H1 (cell line): ENCODE results near the gene INPP5E. TPM values are rescaled to one million over a fixed set of nuclear protein-coding genes. Genes with fewer than 3 reads are reported as not detected.
A peak's percentile ranks its signal among the peaks of the same experiment; 100 is the strongest.

ENCODE experiments used
- CTCF ChIA-PET: fragments of 300-600 bp; sonication (Branson Sonifier 250); formaldehyde crosslinking; loops from one replicate; lab custom pipeline; 2021; ENCODE audit not compliant: partially characterized antibody; lab: Charles Lee
- POLR2A ChIA-PET: fragments of 300-600 bp; sonication (Branson Sonifier 250); formaldehyde crosslinking; loops from one replicate; lab custom pipeline; 2021; ENCODE audit warnings: inconsistent platforms; ENCODE audit not compliant: partially characterized antibody; lab: Charles Lee
- DNase-seq, 2 experiments: peaks; one replicate each; pipeline versions ENCODE4 v3.0.0 to v3.0.0-alpha.2; 2010 to 2022; ENCODE audit warnings: low spot score in 2 of 2, low read depth in 1 of 2, mixed read lengths in 1 of 2
- FAIRE-seq: peaks from 2 replicates; lab custom pipeline; 2011; peaks lifted over from hg19 to GRCh38; lab: Jason Lieb, UNC
- H2AFZ ChIP-seq: 2 replicates; pipeline ENCODE4 v1.8.1; 2012; ENCODE audit warnings: low read length, inconsistent platforms
- H2AK5ac ChIP-seq: 2 replicates; pipeline ENCODE4 v1.6.1; 2013; ENCODE audit warnings: low read depth, low read length
- H2BK120ac ChIP-seq: replicated peaks from 2 replicates; pipeline ENCODE3; 2013; ENCODE audit warnings: low read depth, low read length, inconsistent platforms
- H2BK12ac ChIP-seq: 2 replicates; pipeline ENCODE4 v1.6.1; 2013; ENCODE audit warnings: low read depth, low read length
- H2BK15ac ChIP-seq: 2 replicates; pipeline ENCODE4 v1.6.1; 2013; ENCODE audit warnings: low read length
- H2BK20ac ChIP-seq: 2 replicates; pipeline ENCODE4 v1.6.1; 2013; ENCODE audit warnings: low read length
- H2BK5ac ChIP-seq: 2 replicates; pipeline ENCODE4 v1.6.1; 2013; ENCODE audit warnings: low read depth, low read length
- H3K14ac ChIP-seq: 2 replicates; pipeline ENCODE4 v1.6.1; 2013; ENCODE audit warnings: inconsistent platforms; ENCODE audit not compliant: insufficient read length
- H3K18ac ChIP-seq: 2 replicates; pipeline ENCODE4 v1.6.1; 2013; ENCODE audit warnings: low read length; ENCODE audit errors: extremely low read depth
- H3K23ac ChIP-seq: 2 replicates; pipeline ENCODE4 v1.6.1; 2013; ENCODE audit warnings: inconsistent platforms; ENCODE audit not compliant: insufficient read length
- H3K23me2 ChIP-seq: 2 replicates; pipeline ENCODE4 v1.6.1; 2013; ENCODE audit warnings: low read depth, low read length
- H3K27ac ChIP-seq: 2 replicates; pipeline ENCODE4 v1.6.1; 2011; ENCODE audit warnings: low read depth, low read length, inconsistent platforms
- H3K27me3 ChIP-seq, 4 experiments: replicated peaks in 1 of 4; 1 replicate in 1 of 4; 2 replicates in 3 of 4; pipeline versions ENCODE4 v1.6.1 to v1.8.1; 2011 to 2013; ENCODE audit warnings: low read length in 3 of 4, mild to moderate bottlenecking in 3 of 4, inconsistent platforms in 2 of 4, mixed read lengths in 2 of 4, moderate library complexity in 1 of 4; ENCODE audit not compliant: control insufficient read depth in 3 of 4, insufficient read depth in 3 of 4; ENCODE audit errors: extremely low read depth in 1 of 4
- H3K36me3 ChIP-seq, 4 experiments: 2 replicates each; pipeline versions ENCODE4 v1.6.1 to v1.8.1; 2011 to 2013; ENCODE audit warnings: mild to moderate bottlenecking in 4 of 4, low read length in 3 of 4, moderate library complexity in 2 of 4, control low read depth in 1 of 4, inconsistent platforms in 1 of 4; ENCODE audit not compliant: insufficient read depth in 4 of 4, control insufficient read depth in 2 of 4
- H3K4ac ChIP-seq: replicated peaks from 2 replicates; pipeline ENCODE3; 2013; ENCODE audit warnings: low read length, low read depth, mixed read lengths, inconsistent platforms; ENCODE audit not compliant: insufficient read length
- H3K4me1 ChIP-seq, 4 experiments: replicated peaks in 1 of 4; 1 replicate in 1 of 4; 2 replicates in 3 of 4; pipeline versions ENCODE4 v1.6.1 to v1.8.1; 2011 to 2013; ENCODE audit warnings: low read length in 3 of 4, inconsistent platforms in 2 of 4, mixed read lengths in 1 of 4; ENCODE audit not compliant: insufficient read depth in 4 of 4, control insufficient read depth in 3 of 4
- H3K4me2 ChIP-seq, 2 experiments: 2 replicates each; pipeline versions ENCODE4 v1.6.1 to v1.8.1; 2011 to 2013; ENCODE audit warnings: low read depth in 2 of 2, low read length in 2 of 2, control low read depth in 1 of 2, inconsistent platforms in 1 of 2, mild to moderate bottlenecking in 1 of 2; ENCODE audit not compliant: insufficient read depth in 1 of 2
- H3K4me3 ChIP-seq, 4 experiments: fragments of 200-600, 300-600 bp in 1 of 4; sonication (generic), shearing (Covaris generic), sonication (Bioruptor Twin) in 1 of 4; 2 replicates each; pipeline versions ENCODE4 v1.5.1 to v1.8.1; 2011 to 2016; ENCODE audit warnings: low read length in 4 of 4, low read depth in 3 of 4, control low read depth in 2 of 4, inconsistent platforms in 2 of 4, mild to moderate bottlenecking in 2 of 4, mixed read lengths in 1 of 4, moderate library complexity in 1 of 4; ENCODE audit not compliant: insufficient read depth in 2 of 4; ENCODE audit errors: extremely low read depth in 1 of 4
- H3K56ac ChIP-seq: replicated peaks from 2 replicates; pipeline ENCODE3; 2013; ENCODE audit warnings: low read depth, mild to moderate bottlenecking, mixed read lengths, low read length, inconsistent platforms; ENCODE audit not compliant: insufficient read length
- H3K79me1 ChIP-seq: 2 replicates; pipeline ENCODE4 v1.6.1; 2013; ENCODE audit warnings: low read depth, low read length, control low read depth
- H3K79me2 ChIP-seq, 2 experiments: 2 replicates each; pipeline versions ENCODE4 v1.6.1 to v1.8.1; 2012 to 2013; ENCODE audit warnings: low read length in 2 of 2, mild to moderate bottlenecking in 2 of 2, inconsistent platforms in 1 of 2; ENCODE audit not compliant: insufficient read depth in 2 of 2, control insufficient read depth in 1 of 2
- H3K9ac ChIP-seq, 4 experiments: replicated peaks in 1 of 4; 1 replicate in 1 of 4; 2 replicates in 3 of 4; pipeline versions ENCODE4 v1.6.1 to v1.8.1; 2011 to 2013; ENCODE audit warnings: low read depth in 3 of 4, low read length in 3 of 4, control low read depth in 2 of 4, mild to moderate bottlenecking in 2 of 4, moderate library complexity in 2 of 4, inconsistent platforms in 1 of 4; ENCODE audit errors: extremely low read depth in 1 of 4
- H3K9me3 ChIP-seq, 2 experiments: 2 replicates each; pipeline versions ENCODE4 v1.6.1 to v1.8.1; 2012 to 2013; ENCODE audit warnings: mild to moderate bottlenecking in 2 of 2, moderate library complexity in 2 of 2, control low read depth in 1 of 2, inconsistent platforms in 1 of 2, low read depth in 1 of 2, low read length in 1 of 2, mixed read lengths in 1 of 2; ENCODE audit not compliant: insufficient read depth in 2 of 2
- H4K20me1 ChIP-seq, 2 experiments: replicated peaks in 1 of 2; 2 replicates each; pipeline versions ENCODE3 to v1.8.1; 2011 to 2013; ENCODE audit warnings: inconsistent platforms in 2 of 2, low read length in 2 of 2, mild to moderate bottlenecking in 1 of 2; ENCODE audit not compliant: insufficient read depth in 2 of 2, control insufficient read depth in 1 of 2
- H4K5ac ChIP-seq: 2 replicates; pipeline ENCODE4 v1.6.1; 2013; ENCODE audit warnings: low read length, low read depth, mixed read lengths, inconsistent platforms; ENCODE audit not compliant: insufficient read length
- H4K8ac ChIP-seq: 2 replicates; pipeline ENCODE4 v1.8.0; 2013; ENCODE audit warnings: mild to moderate bottlenecking, moderate library complexity, low read length, inconsistent platforms; ENCODE audit not compliant: insufficient read depth; ENCODE audit errors: extremely low read depth
- H4K91ac ChIP-seq: replicated peaks from 2 replicates; pipeline ENCODE3; 2013; ENCODE audit warnings: low read length, mixed read lengths, inconsistent platforms; ENCODE audit not compliant: insufficient read length
- CBX5 ChIP-seq: fragments of 300-800, 300-1000 bp; sonication (generic); IDR thresholded peaks from 2 replicates; pipeline ENCODE4 v1.7.1; 2016; ENCODE audit warnings: antibody characterized with exemption, low read length, low read depth
- FOSL1 ChIP-seq: IDR thresholded peaks from 2 replicates; pipeline ENCODE4 v1.6.1; 2011; ENCODE audit warnings: mild to moderate bottlenecking, low read depth, low read length, moderate library complexity; ENCODE audit not compliant: insufficient read depth
- GABPA ChIP-seq: IDR thresholded peaks from 2 replicates; pipeline ENCODE4 v1.6.1; 2011; ENCODE audit warnings: mild to moderate bottlenecking, low read length, moderate library complexity, borderline replicate concordance; ENCODE audit not compliant: insufficient read depth
- GTF2F1 ChIP-seq: IDR thresholded peaks from 2 replicates; pipeline ENCODE4 v1.6.1; 2012; ENCODE audit warnings: low read depth, low read length, improper control_type of control experiment, borderline replicate concordance
- JUND ChIP-seq: IDR thresholded peaks from 2 replicates; pipeline ENCODE4 v1.6.1; 2011; ENCODE audit warnings: mild to moderate bottlenecking, improper control_type of control experiment, low read length
- MAFK ChIP-seq: IDR thresholded peaks from 2 replicates; pipeline ENCODE4 v1.6.1; 2012; ENCODE audit warnings: low read depth, mild to moderate bottlenecking, improper control_type of control experiment, low read length
- PHF8 ChIP-seq: fragments of 200-600 bp; sonication (generic); conservative IDR thresholded peaks from 2 replicates; pipeline ENCODE4 v1.7.1; 2012; ENCODE audit warnings: low read depth, mild to moderate bottlenecking, inconsistent platforms, low read length, moderate library complexity
- SIRT6 ChIP-seq: IDR thresholded peaks from one replicate; pipeline ENCODE4 v1.7.1; 2012; ENCODE audit warnings: low read length, inconsistent platforms
- SUZ12 ChIP-seq: fragments of 200-600 bp; sonication (generic); IDR thresholded peaks from 2 replicates; pipeline ENCODE4 v1.6.1; 2012; ENCODE audit warnings: mild to moderate bottlenecking, inconsistent platforms, low read length, moderate library complexity, mixed read lengths
- TCF12 ChIP-seq: IDR thresholded peaks from 2 replicates; pipeline ENCODE4 v1.6.1; 2011; ENCODE audit warnings: low read depth, mild to moderate bottlenecking, low read length
- YY1 ChIP-seq: IDR thresholded peaks from 2 replicates; pipeline ENCODE4 v1.6.1; 2011; ENCODE audit warnings: low read depth, mild to moderate bottlenecking, low read length
- ZNF274 ChIP-seq: IDR thresholded peaks from 2 replicates; pipeline ENCODE4 v1.7.0; 2012; ENCODE audit warnings: low read length, borderline replicate concordance; ENCODE audit errors: extremely low read depth
- whole genome bisulfite sequencing, 2 experiments: shearing (Covaris generic) in 1 of 2; methylation state at CpG; one replicate each; pipeline versions ENCODE4 v1.1.6 to v1.1.7; 2013 to 2015; ENCODE audit warnings: low lambda C conversion rate in 2 of 2, mixed read lengths in 2 of 2, inconsistent platforms in 1 of 2, low coverage in 1 of 2, missing lambda C conversion rate in 1 of 2; ENCODE audit not compliant: insufficient replicate concordance in 2 of 2, insufficient coverage in 1 of 2, insufficient read length in 1 of 2; ENCODE audit errors: extremely low coverage in 1 of 2, missing lambda C conversion rate in 1 of 2; 5-methylcytosine and 5-hydroxymethylcytosine counted together
- polyA plus RNA-seq, 7 experiments: library from polyadenylated mRNA; depleted of rRNA in 3 of 7; stranded (reverse) in 5 of 7; unstranded in 2 of 7; fragments of >200 nt in 5 of 7; fragments of 200-250 nt in 2 of 7; gene quantifications; 1 replicate in 5 of 7; 2 replicates in 1 of 7; 4 replicates in 1 of 7; pipeline versions ENCODE4 v1.2.1 to v1.2.3, GENCODE V29; 2011 to 2013; ENCODE audit warnings: missing spikeins in 2 of 7, mixed read lengths in 2 of 7
- total RNA-seq: library from RNA; stranded (reverse); fragmentation: NEBNext Ultra II Directional; extraction: Animal tissue kit (Norgen Biotek cat#: 25700); gene quantifications from 2 replicates; pipeline ENCODE4 v1.2.1, GENCODE V29; 2021

The INPP5E gene
- total and polyA plus RNA-seq, 2 of the 8 experiments (the other 6 are each of a cell fraction or from before 2014, with no cell fraction given), result 8.7 to 11.3 TPM

DNA sequence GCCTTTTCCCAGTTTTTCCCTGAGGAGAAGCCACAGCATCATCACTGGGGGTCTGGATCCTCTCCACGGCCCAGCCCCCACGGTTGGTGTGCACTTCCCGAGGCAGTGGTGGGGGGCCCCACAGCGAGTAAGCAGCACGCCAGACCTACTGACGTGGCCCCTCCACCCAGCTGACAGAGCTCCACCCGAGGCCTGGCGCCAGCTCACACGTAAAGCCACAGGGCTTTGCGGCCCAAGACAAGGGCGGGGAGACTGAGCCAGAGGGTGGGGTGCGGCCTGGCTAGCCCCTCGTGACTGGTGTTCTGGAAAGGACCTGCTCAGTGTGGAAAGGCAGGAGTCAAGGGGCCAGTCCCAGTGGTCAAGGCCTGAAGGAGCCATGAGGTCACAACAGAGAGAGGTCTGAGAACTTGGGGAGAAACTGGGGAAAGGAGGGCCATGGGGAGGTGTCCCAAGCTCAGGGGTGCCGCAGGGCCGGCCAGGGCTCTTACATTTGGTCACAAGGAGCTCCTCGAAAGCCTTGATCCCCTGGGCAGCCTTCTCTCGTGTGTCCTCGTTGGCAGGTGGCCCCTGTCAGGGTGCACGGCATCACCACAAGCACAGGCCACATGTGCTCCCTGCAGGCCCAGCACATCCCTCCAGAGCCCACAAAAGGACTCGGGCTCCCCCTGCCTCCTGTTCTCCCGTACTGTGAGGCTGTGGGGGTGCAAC lies 45.2 kb downstream of the INPP5E start:
- Histone ChIP-seq H3K9ac (no peak overlapping the region), H3K4me2 (no peak overlapping the region), H2BK12ac (no peak overlapping the region), H2AFZ (no peak overlapping the region), H4K5ac (no peak overlapping the region), H3K4me3 (no peak overlapping the region), H3K14ac (no peak overlapping the region), H3K79me1 (peaks cover 10% of the 10 kb centered on the region; the same call in 1 of the 2 replicates), H4K20me1 (peaks cover 6 to 14% of the 10 kb centered on the region in 2 experiments), H3K4me1 (peaks cover 0 to 10% (median 7%) of the 10 kb centered on the region in 4 experiments; a peak in 5 of 7 replicates), H3K4ac (no peak overlapping the region), H4K91ac (no peak overlapping the region), H4K8ac (0 out of 2 replicates have a peak overlapping the region, but pooled peaks have one; percentile 14), H3K23ac (no peak overlapping the region), H2AK5ac (no peak overlapping the region), H3K18ac (no peak overlapping the region), H2BK120ac (no peak overlapping the region), H3K9me3 (no peaks in the 10 kb centered on the region), H3K23me2 (peaks cover 6% of the 10 kb centered on the region; the same call in 1 of the 2 replicates), H3K36me3 (peaks cover 39 to 72% (median 62%) of the 10 kb centered on the region in 4 experiments), H2BK15ac (no peak overlapping the region), H3K27me3 (no peaks in the 10 kb centered on the region), H3K27ac (no peak overlapping the region), H2BK5ac (no peak overlapping the region), H2BK20ac (no peak overlapping the region), H3K79me2 (peaks cover 0 to 22% of the 10 kb centered on the region in 2 experiments; a peak in 2 of 4 replicates), H3K56ac (no peak overlapping the region)
- no peak for FAIRE-seq
- no peak for DNase-seq
- ChIA-PET CTCF (interaction anchor here (0.6 to 1.2 kb wide), 3 partner anchors 15 to 305 kb away, joined by 3 to 4 read pairs (median 3); no protein-coding TSS in a partner anchor), POLR2A (interaction anchor here (1.1 to 14.6 kb wide), 8 partner anchors 3 to 63 kb away, joined by 4 to 139 read pairs (median 8); partner anchors contain the start of genes ENTR1, PMPCA and SNAPC4)
- WGBS, 2 experiments, result 93% methylated on average over 19 of the region's 21 CpGs; no CpG with 5 or more reads in 1 of the 2 experiments
- TF ChIP-seq TCF12, result no peak
- TF ChIP-seq GABPA, result no peak
- TF ChIP-seq FOSL1, result no peak
- no peak for TF ChIP-seq CBX5
- no peak for TF ChIP-seq PHF8
- TF ChIP-seq YY1, result no peak
- TF ChIP-seq ZNF274, result no peak
- TF ChIP-seq SUZ12, result no peak
- no peak for TF ChIP-seq SIRT6
- no peak for TF ChIP-seq GTF2F1
- no peak for TF ChIP-seq MAFK
- no peak for TF ChIP-seq JUND
